GM19438 (cell line): ENCODE measurements around the gene CRABP2.

Source experiments
- ATAC-seq: cut with Tn5 transposase; IDR thresholded peaks from one replicate; pipeline ENCODE4 v1.9.1; 2021; ENCODE audit warnings: low read depth; ENCODE audit not compliant: unreplicated experiment

The CRABP2 gene

GRCh38 chr1:156673387-156674121, 31.8 kb downstream of the CRABP2 start:
- no peak for ATAC-seq

- no peak for ATAC-seq
Measured at GRCh38 chr1:156671804-156672203, 33.6 kb downstream of the CRABP2 start.

GRCh38 chr1:156670791-156671190, 34.6 kb downstream of the CRABP2 start:
- ATAC-seq, result no peak

GRCh38 chr1:156670359-156670758, 35.0 kb downstream of the CRABP2 start:
- ATAC-seq, result no peak

GRCh38 chr1:156669794-156670193, 35.6 kb downstream of the CRABP2 start:
- no peak for ATAC-seq

GRCh38 chr1:156668801-156669637, 36.4 kb downstream of the CRABP2 start:
- no peak for ATAC-seq

GRCh38 chr1:156667968-156668709, 37.2 kb downstream of the CRABP2 start:
- no peak for ATAC-seq

- no peak for ATAC-seq
Measured at GRCh38 chr1:156667610-156667967, 37.8 kb downstream of the CRABP2 start.

- no peak for ATAC-seq
Measured at GRCh38 chr1:156666862-156667609, 38.3 kb downstream of the CRABP2 start.

GRCh38 chr1:156665539-156665938, 39.8 kb downstream of the CRABP2 start:
- ATAC-seq, result no peak

GRCh38 chr1:156664767-156665411, 40.5 kb downstream of the CRABP2 start:
- no peak for ATAC-seq

GRCh38 chr1:156664046-156664766, 41.2 kb downstream of the CRABP2 start:
- no peak for ATAC-seq

GRCh38 chr1:156663178-156663577, 42.2 kb downstream of the CRABP2 start:
- ATAC-seq, result no peak

GRCh38 chr1:156662800-156663055, 42.7 kb downstream of the CRABP2 start:
- ATAC-seq, result no peak

GRCh38 chr1:156662005-156662799, 43.2 kb downstream of the CRABP2 start:
- no peak for ATAC-seq

GRCh38 chr1:156660752-156661112, 44.7 kb downstream of the CRABP2 start:
- ATAC-seq, result no peak

- ATAC-seq, result no peak
Measured at GRCh38 chr1:156659988-156660751, 45.2 kb downstream of the CRABP2 start.

GRCh38 chr1:156659661-156659987, 45.8 kb downstream of the CRABP2 start:
- ATAC-seq, result no peak
